OCI-LY1 (cell line): ENCODE data around the gene EDDM3A.

ENCODE experiments used
- H2AFZ ChIP-seq: fragments of 200-600 bp; sonication (generic), shearing (Covaris generic); 2 replicates; pipeline ENCODE4 v1.6.0; 2014; ENCODE audit warnings: antibody characterized with exemption, mild to moderate bottlenecking, low read length
- H3F3A ChIP-seq: fragments of 200-600 bp; sonication (generic), shearing (Covaris generic); 2 replicates; pipeline ENCODE4 v1.6.0; 2014; ENCODE audit warnings: mild to moderate bottlenecking, antibody characterized with exemption, low read length, moderate library complexity; ENCODE audit not compliant: insufficient read depth
- H3K27ac ChIP-seq: fragments of 200-600 bp; sonication (generic); 2 replicates; pipeline ENCODE4 v1.5.1; 2014; ENCODE audit warnings: low read length, mixed run types, mild to moderate bottlenecking, low read depth; ENCODE audit not compliant: poor library complexity, severe bottlenecking
- H3K27me3 ChIP-seq: fragments of 200-600 bp; sonication (generic); 2 replicates; pipeline ENCODE4 v1.6.0; 2014; ENCODE audit warnings: antibody characterized with exemption, mild to moderate bottlenecking, low read length, moderate library complexity; ENCODE audit not compliant: insufficient read depth
- H3K36me3 ChIP-seq: fragments of 200-600 bp; sonication (generic); 2 replicates; pipeline ENCODE4 v1.6.1; 2014; ENCODE audit warnings: mild to moderate bottlenecking, antibody characterized with exemption, low read length, moderate library complexity, mixed read lengths; ENCODE audit not compliant: insufficient read depth
- H3K4me1 ChIP-seq: fragments of 200-600 bp; sonication (generic); 2 replicates; pipeline ENCODE4 v1.5.1; 2014; ENCODE audit warnings: mild to moderate bottlenecking, low read length, moderate library complexity; ENCODE audit not compliant: insufficient read depth, severe bottlenecking
- H3K4me2 ChIP-seq: fragments of 200-600 bp; sonication (generic), shearing (Covaris generic); 2 replicates; pipeline ENCODE4 v1.6.1; 2014; ENCODE audit warnings: low read length
- H3K4me3 ChIP-seq: fragments of 200-600 bp; sonication (generic); 2 replicates; pipeline ENCODE4 v1.5.1; 2014; ENCODE audit warnings: low read length, low read depth, mild to moderate bottlenecking, mixed read lengths; ENCODE audit not compliant: poor library complexity, severe bottlenecking
- H3K79me2 ChIP-seq: fragments of 200-600 bp; shearing (Covaris generic); 2 replicates; pipeline ENCODE4 v1.6.1; 2016; ENCODE audit warnings: mixed run types, low read length, mixed read lengths; ENCODE audit not compliant: insufficient read depth
- H3K9ac ChIP-seq: fragments of 200-600 bp; sonication (generic), shearing (Covaris generic); 2 replicates; pipeline ENCODE4 v1.6.1; 2014; ENCODE audit warnings: mild to moderate bottlenecking, low read length, mixed read lengths
- H3K9me2 ChIP-seq: fragments of 200-600 bp; sonication (generic), shearing (Covaris generic); 2 replicates; pipeline ENCODE4 v1.6.1; 2014; ENCODE audit warnings: low read depth, mild to moderate bottlenecking, low read length, mixed read lengths
- H3K9me3 ChIP-seq: fragments of 200-600 bp; shearing (Covaris generic); 2 replicates; pipeline ENCODE4 v1.6.1; 2014; ENCODE audit warnings: low read length, mixed read lengths
- H4K20me1 ChIP-seq: fragments of 200-600 bp; sonication (generic), shearing (Covaris generic); 2 replicates; pipeline ENCODE4 v1.6.0; 2016; ENCODE audit warnings: mild to moderate bottlenecking, low read length; ENCODE audit not compliant: insufficient read depth
- CTCF ChIP-seq: fragments of 200-600 bp; sonication (generic), shearing (Covaris generic); IDR thresholded peaks from 2 replicates; pipeline ENCODE4 v1.5.1; 2017; ENCODE audit warnings: mild to moderate bottlenecking, antibody characterized with exemption, low read length, moderate library complexity, mixed read lengths
- EZH2 ChIP-seq: fragments of 200-600 bp; sonication (generic), shearing (Covaris generic); IDR thresholded peaks from 2 replicates; pipeline ENCODE4 v1.8.0; 2017; ENCODE audit warnings: borderline replicate concordance, mixed run types, mild to moderate bottlenecking, antibody characterized with exemption, low read length, moderate library complexity, mixed read lengths

Gene EDDM3A

DNA sequence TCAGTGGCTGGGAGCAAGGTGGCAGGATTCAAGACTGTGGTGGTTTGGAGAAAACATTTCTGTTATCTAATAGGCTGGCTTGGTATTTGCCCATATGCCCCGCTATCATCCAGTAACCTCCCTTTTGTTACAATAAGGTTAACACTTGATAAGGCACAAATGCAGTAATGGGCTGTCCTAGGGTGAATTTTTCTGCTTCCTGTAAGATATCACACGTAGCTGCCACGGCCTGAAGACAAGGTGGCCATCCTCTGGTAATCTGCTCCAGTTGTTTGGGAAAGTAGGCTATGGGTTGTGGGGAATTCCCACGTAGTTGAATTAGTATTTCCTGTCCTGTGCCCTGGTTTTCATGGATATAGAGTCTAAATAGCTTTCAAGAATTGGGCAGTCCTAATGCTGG lies 34.0 kb upstream of the EDDM3A start:
- Histone ChIP-seq H3K9me2 (no peaks in the 10 kb centered on the region), H3K4me1 (no peaks in the 10 kb centered on the region), H3K27ac (no peak overlapping the region), H2AFZ (no peak overlapping the region), H3K9me3 (no peaks in the 10 kb centered on the region), H4K20me1 (no peaks in the 10 kb centered on the region), H3F3A (no peaks in the 10 kb centered on the region), H3K4me2 (no peak overlapping the region), H3K9ac (no peak overlapping the region), H3K4me3 (no peak overlapping the region), H3K27me3 (no peaks in the 10 kb centered on the region), H3K36me3 (no peaks in the 10 kb centered on the region), H3K79me2 (no peaks in the 10 kb centered on the region)
- TF ChIP-seq CTCF (no peak), EZH2 (no peak)

GRCh38 chr14:20712904-20713303 lies 32.8 kb upstream of the EDDM3A start:
- H3K4me2 ChIP-seq: no peak overlapping the region
- H3K9me3 ChIP-seq: no peaks in the 10 kb centered on the region
- H3K27ac ChIP-seq: no peak overlapping the region
- no peaks in the 10 kb centered on the region for H3K36me3 ChIP-seq
- no peak for TF ChIP-seq CTCF
- no peak for TF ChIP-seq EZH2
- no peaks in the 10 kb centered on the region for H3K9me2 ChIP-seq
- H3F3A ChIP-seq: no peaks in the 10 kb centered on the region
- no peak overlapping the region for H3K4me3 ChIP-seq
- H2AFZ ChIP-seq: no peak overlapping the region
- H3K4me1 ChIP-seq: no peaks in the 10 kb centered on the region
- H4K20me1 ChIP-seq: no peaks in the 10 kb centered on the region
- H3K9ac ChIP-seq: no peak overlapping the region
- no peaks in the 10 kb centered on the region for H3K79me2 ChIP-seq
- no peaks in the 10 kb centered on the region for H3K27me3 ChIP-seq

- Histone ChIP-seq H3K27ac (no peak overlapping the region), H3K27me3 (no peaks in the 10 kb centered on the region), H3K4me1 (no peaks in the 10 kb centered on the region), H3K9ac (no peak overlapping the region), H4K20me1 (no peaks in the 10 kb centered on the region), H3K79me2 (no peaks in the 10 kb centered on the region), H3K9me2 (no peaks in the 10 kb centered on the region), H3K36me3 (no peaks in the 10 kb centered on the region), H3K4me3 (no peak overlapping the region), H3F3A (no peaks in the 10 kb centered on the region), H3K9me3 (no peaks in the 10 kb centered on the region), H2AFZ (no peak overlapping the region), H3K4me2 (no peak overlapping the region)
- TF ChIP-seq EZH2 (no peak), CTCF (no peak)
These were observed 31.0 kb upstream of the EDDM3A start for GRCh38 chr14:20714593-20715250.
